HG02852 (cell line): ENCODE data around the gene NFIC.

Experiments used
- ATAC-seq: cut with Tn5 transposase; IDR thresholded peaks from one replicate; pipeline ENCODE4 v1.9.1; 2021; ENCODE audit warnings: mild to moderate bottlenecking, moderate library complexity; ENCODE audit not compliant: unreplicated experiment

NFIC gene

GRCh38 chr19:3464587-3465235 lies 98.3 kb downstream of the NFIC start:
- no peak for ATAC-seq

DNA sequence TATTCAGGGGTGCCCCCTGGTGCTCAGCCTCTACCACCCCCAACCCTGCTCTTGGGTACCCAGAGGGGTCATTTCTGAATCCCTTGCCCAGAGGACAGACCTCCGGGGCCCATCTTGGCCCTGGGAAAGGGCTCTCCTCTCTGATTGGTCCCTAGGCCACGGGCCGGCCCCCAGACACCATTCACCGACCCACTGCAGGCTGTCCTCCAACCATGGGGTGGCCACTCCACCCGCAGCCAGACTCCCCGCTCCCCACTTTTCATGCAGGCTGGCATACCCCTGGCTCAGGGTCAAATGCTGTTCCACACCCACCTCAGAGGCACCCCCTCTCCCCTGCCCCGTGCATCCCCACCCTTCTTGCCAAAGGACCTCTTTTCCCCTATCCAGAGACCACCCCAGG lies 99.2 kb downstream of the NFIC start:
- no peak for ATAC-seq

DNA sequence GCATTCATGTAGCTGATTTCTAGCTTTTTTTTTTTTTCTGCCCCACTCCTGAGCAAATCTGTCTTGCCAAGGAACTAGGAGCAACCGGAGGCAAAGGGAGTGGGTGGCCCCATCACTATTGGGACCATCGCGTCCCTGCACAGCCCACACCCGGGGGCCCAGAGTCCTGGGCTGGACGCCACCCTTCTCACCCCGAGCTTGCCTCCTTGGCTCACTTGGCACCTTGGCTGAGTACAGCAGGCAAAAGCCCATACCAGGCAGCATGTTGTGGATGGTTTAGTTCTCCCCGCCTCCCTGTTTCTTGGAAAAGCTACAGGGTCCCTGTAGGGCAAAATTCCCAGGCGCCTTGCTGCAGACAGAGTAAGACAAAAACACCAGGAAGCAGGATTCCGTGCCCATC lies 100.3 kb downstream of the NFIC start:
- no peak for ATAC-seq

DNA sequence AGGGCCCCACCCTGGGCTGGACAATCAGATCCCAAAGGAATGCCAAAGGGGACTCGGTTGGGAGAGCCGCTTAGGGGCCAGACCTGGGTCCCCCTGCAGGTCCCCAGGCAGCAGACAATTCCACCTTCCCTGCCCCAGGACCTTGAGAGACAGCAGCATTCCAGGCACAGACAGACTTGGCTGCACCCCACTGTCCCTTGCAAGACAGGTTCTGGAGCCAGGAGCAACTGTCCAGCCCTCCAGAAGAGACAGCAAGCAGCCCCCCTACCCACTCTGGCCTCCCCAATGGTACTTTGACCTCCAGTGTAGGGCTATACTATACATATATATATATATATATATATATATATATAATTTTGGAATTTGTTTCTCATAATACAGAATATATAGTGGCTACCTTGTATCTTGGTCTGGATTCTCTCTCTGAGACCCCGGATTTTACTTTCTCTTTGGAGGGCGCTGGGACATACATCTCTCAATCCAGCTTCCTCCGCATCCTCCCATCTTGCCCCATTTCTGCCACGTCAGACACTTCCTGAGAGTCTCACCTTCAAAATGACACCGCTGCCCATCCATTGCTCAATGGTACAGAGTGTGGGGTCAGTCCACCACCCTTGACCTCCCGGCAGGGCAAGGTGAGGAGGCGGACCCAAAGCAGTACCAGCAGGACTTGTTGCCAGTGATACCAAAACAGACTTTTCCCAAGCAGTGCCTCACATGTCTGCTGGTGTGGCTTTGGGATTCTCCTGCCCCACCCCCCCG lies 101.2 kb downstream of the NFIC start:
- no peak for ATAC-seq

GRCh38 chr19:3468211-3468610 lies 101.8 kb downstream of the NFIC start:
- ATAC-seq = no peak

GRCh38 chr19:3469638-3470499 lies 103.5 kb downstream of the NFIC start:
- ATAC-seq = no peak

DNA sequence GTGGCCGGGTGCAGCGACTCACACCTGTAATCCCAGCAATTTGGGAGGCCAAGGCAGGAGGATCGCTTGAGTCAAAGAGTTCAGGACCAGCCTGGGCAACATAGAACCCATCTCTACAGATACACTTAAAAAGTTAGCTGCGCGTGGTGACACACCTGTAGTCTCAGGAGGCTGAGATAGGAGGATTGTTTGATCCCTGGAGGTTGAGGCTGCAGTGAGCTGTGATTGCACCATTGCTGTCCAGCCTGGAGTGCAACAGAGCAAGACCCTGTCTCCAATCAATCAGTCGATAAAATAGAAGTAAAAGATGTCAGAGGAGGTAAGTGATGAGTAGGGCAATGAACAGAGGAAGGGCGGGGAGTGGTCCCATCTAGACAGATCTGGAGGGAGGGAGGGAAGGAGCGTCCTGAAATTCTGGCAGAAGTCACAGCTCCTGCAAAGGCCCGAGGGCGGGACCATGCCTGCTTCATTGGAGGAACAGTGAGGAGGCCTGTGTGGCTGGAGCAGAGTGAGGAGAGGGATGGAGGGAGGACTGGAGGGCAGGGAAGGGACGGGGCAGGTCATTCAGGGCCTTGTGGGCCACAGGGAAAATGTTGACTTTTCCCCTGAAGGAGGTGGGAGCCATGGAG lies 104.2 kb downstream of the NFIC start:
- ATAC-seq = no peak

GRCh38 chr19:3471954-3472655 lies 105.7 kb downstream of the NFIC start:
- ATAC-seq = no peak

DNA sequence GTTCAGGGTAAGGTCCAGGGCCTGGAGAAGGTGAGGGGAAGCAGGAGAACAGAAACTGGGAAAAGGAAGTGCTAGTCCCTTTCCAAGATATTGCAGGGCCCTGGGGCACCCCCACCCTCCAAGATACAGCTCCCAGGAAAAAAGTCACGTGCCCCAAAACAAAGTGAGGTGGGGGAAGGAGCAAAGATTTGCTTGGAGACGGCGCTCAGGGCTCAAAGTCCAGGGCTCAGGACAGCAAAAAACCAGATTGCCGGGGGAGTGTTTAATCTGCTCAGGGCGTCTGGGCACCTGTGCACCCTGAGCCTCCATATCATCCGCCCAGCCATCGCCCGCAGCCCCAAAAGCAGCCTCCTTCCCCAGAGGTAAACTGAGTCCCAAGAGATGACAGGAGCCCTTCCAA lies 107.6 kb downstream of the NFIC start:
- no peak for ATAC-seq

GRCh38 chr19:3474614-3475013 lies 108.2 kb downstream of the NFIC start:
- no peak for ATAC-seq

DNA sequence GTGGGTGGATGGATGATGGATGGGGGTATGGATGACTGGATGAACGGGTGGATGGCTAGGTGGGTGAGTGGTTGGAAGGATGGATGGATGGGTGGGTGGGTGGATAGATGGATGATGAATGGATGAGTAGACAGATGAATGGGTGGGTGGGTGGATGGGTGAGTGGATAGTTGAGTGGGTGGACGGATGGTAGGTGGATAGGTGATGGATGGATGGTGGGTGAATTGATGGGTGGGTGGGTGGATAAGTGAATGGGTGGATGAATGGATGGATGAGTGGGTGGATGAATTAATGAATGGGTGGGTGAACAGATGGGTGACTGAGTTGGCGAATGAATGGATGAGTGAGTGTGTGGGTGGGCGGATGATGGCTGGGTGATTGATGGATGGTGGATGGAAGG lies 109.1 kb downstream of the NFIC start:
- ATAC-seq = no peak

DNA sequence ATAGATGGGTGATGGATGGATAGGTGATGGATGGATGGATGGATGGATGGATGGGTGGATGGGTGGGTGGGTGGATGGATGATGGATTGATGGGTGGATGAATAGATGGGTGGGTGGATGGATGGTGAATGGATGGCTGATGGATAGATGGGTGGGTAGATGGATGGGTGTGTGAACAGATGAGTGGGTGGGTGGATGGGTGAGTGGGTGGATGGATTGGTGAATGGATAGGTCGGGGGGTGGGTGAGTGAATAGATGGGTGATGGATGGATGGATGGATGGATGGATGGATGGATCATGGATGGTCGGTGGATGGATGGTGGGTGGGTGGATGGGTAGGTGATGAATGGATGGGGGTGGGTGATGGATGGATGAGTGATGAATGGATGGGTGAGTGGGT lies 110.4 kb downstream of the NFIC start:
- ATAC-seq = no peak

DNA sequence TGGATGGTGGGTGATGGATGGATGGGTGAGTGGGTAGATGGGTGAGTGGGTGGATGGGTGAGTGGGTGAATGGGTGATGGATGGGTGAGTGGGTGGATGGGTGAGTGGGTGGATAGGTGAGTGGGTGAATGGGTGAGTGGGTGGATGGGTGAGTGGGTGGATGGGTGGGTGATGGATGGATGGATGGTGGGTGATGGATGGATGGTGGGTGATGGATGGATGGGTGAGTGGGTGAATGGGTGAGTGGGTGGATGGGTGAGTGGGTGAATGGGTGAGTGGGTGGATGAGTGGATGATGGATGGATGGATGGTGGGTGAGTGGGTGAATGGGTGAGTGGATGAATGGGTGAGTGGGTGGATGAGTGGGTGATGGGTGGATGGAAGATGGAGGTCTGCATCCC lies 111.1 kb downstream of the NFIC start:
- ATAC-seq = no peak

DNA sequence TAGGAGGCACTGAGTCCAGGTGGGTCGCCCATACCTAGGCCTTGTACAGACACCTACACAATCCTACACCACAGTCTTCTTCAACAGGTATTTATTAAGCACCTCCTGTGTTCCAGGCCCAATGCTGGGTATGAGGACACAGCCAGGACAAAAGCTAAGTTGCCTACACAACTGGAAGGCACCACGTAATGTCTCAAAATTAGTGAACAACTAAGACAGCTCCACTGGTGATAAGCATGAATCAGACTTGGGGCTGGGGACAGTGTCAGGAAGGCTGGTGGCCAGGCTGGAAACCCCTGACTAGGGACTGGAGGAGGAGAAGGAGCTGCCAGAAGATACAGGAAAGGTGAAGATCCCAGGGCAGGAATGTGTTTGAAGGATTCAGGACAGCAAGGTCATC lies 111.6 kb downstream of the NFIC start:
- ATAC-seq = no peak

GRCh38 chr19:3478409-3479176 lies 112.2 kb downstream of the NFIC start:
- no peak for ATAC-seq

GRCh38 chr19:3479177-3479833 lies 112.9 kb downstream of the NFIC start:
- ATAC-seq = no peak

DNA sequence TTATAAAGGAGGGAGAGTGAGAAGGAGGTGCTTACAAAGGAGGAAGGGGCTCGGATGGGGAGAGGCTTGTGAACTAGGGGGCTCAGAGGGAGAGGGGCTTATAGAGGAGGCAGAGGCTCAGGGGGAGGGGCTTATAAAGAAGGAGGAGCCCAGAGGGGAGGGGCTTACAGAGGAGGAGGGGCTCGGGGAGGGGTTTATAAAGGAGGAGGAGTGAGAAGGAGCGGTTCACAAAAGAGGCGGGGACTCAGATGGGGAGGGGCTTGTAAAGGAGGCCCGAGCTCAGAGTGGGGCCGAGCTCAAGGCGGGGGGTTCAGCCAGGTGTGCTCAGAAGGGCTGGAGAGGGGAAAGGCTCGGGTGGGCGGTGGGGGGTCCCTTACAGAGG lies 113.4 kb downstream of the NFIC start:
- ATAC-seq = no peak

DNA sequence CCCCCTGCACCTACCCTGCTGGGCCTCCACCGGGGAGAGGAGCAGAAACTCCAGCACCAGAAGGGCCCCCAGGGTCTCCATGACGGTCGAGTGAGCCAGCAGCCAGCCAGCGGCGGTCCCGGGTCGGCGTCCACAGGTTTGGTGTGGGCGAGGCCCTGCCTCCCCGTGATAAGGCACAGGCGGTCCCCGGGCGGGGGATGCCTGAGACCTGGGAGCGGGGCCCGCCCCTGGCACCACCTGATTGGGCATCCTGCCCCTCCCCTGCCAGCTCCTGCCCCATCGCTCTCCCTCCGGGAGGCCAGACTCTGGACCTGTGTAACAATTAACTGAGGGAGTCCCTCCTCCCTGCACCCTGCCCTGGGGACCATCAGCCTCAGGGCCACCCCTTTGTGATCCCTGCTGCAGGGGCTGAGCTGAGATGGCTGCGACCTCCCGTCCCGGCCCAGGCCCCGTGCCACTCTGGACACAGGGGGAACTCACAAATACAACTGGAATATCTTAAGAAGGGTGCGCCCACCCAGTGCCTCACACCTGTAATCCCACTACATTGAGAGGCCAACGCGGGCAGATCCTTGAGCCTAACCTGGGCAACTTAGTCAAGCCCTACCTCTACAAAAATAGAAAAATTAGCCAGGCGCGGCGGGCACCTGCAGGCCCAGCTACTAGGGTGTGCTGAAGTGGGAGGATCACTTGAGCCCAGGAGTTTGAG lies 114.2 kb downstream of the NFIC start, which contains the start of gene SMIM24:
Gene SMIM24 (minus strand): TSS at position 143 of the 709 bp plus-strand sequence. CDS start 62 bp downstream, at position 81.
- no peak for ATAC-seq
